ENCODE measurements around the gene RNF208.
"Not testable (repeated sequence)": the region's sequence is repeated elsewhere in the genome, so short reads cannot be mapped to it uniquely, and the experiment has no call there.

RNF208 gene

DNA sequence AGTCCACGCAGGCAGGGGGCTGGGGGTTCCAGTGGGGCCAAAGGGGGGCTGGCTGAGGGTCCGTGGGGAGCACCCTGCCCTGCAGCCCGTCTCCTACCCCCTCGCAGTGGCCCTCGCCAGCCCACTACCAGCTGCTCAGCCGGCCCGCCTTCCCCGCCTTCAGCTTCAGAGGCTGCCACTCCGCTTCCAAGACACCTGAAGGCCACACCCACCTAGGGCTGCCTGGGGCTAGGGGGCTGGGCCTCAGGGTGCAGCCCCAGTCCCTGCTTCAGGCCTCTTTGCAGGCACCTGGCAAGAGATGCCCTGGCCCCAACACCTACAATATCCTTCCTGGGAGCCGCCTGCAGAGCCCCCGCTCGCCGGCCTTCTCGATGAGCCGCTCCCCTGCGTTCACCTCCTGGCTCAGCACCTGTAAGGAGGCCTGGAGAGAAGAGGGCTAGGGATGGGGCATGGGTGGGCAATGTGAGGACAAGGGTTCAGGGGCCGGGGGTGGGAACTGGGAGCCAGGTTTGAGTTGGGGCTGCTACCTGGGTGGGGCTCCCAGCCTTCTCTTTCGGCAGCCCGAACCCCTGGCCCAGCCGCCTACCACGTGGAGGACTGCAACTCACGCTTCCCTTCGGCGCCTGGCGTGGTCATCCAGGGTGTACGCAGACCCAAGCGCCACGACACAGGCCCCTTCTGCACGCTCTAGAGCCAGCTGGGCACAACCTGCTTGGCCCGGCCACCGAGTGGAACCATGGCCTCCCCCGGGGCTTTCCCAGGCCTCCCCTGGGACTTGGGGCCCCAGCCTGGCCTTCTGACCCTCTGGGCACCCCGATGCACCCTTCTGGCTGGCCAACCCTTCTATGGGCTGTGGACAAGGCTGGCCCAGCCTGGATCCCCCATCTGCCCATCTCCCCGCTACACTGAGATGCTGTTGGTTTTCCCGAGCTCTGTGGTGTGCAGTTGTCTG is 30.8 kb upstream of the RNF208 start:
- no peak for DNase-seq

GRCh38 chr9:137251490-137252268 is 29.6 kb upstream of the RNF208 start:
- DNase-seq = no peak

GRCh38 chr9:137251194-137251461 is 29.1 kb upstream of the RNF208 start, which contains the start of gene STPG3:
Gene STPG3, plus strand, starts transcription at chr9:137251286. Its CDS starts 1 bp downstream, at chr9:137251287.
- no peak for DNase-seq

GRCh38 chr9:137250329-137251193 is 28.5 kb upstream of the RNF208 start:
- DNase-seq = no peak

DNA sequence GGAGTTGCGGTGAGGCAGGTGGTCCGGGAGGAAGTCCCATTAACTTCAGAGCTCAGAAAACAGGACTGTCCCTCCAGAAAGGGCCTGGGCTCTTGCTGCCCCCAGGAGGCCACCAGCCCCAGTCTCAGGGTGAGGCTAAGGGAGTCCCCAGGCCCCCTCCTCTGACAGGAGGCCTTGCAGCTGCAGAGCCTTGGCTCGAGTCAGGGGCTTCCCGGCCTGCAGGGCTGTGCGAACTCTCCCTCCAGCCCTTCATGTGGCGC is 25.8 kb upstream of the RNF208 start:
- no peak for DNase-seq

DNA sequence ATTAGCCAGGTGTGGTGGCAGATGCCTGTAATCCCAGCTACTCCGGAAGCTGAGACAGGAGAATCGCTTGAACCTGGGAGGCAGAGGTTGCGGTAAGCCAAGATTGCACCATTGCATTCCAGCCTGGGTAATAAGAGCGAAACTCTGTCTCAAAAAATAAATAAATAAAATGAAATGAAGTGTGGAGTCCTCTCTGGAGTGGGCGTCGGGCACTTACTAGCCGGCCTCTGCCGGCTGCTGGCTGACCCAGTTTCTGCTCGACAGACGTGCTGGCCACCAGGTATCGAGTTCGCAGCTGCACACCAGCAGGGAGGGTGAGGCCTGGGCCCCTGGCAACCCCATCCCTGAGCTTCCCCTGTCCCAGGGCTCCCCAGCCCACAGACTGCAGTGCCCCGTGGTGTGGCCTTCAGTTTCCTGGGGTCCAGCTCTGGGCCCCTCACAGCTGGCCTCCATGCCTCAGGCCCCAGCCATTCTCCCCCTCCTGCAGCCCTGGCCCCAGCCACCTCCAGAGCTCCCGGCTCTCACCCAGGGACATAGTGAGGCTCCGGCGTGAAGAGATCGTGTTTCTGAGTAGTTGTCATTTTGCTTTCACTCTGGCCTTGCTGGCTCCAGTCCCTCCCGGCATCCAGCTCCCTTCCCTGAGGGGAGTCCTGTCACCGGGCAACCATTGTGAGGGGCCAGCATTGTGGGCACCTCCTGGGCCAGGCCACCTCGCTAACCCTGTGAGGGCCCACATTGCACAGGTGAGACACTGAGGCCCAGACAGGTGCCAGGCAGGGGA is 25.3 kb upstream of the RNF208 start:
- no peak for DNase-seq

- DNase-seq = no peak
Measured at GRCh38 chr9:137245450-137246421, 23.7 kb upstream of the RNF208 start.

DNA sequence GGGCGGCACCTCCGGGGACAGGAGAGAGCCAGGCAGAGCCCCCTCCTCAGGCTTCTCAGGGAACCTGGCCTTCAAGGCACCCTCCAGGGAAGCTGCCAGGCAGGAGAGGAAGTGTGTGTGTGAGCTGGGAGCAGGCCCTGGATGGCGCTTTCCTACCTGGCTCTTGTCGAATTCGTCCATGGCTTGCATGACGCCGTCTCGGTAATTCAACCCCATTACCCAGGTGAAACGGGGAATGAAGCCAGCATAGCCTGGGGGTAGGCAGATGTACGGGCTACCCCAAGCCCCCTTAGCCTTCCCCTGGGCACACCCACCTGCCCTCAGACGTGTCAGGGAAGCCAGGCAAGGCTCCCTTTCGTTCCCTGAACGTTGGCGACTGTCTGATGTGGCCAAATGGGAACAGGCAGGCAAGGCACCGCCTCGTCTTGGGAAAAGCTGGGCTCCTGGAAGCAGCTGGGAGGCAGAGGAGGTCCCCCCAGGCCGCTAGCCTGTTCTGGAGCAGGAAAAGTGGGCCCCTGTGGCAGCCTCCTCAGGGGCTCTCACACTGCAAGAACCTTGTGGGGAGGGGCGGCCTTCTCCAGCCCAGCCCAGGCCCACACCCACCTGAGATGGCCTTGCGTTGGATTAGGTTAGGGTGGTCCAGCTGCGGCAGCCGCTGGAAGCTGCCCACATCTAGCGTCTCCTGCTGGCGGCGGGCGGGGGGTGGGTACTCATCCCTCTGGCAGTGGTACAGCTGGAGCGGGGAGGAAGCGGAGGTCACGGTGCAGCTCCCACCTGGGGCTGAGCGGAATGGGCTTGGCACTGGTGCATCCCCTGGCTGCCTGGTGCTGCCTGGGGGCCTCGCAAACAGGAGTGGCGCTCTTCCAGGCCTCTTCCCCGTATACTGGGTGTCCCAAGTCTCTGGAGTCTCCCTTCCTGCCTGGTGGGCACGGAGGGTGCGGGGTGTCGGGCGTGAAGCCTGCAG is 22.7 kb upstream of the RNF208 start:
- no peak for DNase-seq

DNA sequence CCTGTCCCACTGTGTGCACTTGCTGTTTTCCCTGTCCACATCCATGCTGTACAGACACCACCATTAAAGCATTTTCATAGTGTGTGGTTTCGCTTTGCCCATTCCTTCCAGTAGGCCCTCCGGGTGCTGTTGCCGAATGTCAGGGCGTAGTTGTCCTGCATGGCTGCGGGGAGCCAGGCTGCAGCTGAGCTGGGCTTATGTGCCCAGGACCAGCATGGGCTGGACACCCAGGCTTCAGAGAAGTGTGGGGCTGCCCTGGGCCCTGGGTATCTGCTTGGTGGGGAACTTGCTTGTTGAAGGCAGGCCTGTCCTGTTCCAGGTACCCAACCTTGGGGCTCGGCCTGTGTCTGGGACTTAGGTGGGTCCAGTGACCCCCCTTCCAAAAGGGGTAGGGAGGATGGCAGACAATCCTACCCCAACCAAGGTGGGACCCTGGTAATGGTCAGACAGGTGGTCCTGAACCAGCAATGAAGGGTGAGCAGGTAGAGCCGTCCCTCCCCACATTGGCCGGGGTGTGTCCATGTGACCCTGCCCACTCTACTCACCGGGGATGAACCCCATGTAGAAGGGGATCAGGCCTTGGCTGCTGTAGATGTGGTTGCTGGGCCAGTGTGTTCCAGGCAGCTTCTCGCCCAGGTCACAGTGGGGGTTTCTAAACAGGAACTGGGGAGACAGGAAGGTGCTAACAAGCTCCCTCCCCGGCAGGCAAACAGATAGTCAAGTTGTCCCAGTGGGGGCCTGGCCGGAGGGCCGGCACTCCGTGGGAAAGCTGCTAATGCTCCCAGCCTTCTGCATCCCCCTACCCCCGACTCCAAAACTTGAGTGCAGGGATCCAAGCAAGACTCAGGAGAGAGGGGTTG is 21.8 kb upstream of the RNF208 start:
- no peak for DNase-seq

DNA sequence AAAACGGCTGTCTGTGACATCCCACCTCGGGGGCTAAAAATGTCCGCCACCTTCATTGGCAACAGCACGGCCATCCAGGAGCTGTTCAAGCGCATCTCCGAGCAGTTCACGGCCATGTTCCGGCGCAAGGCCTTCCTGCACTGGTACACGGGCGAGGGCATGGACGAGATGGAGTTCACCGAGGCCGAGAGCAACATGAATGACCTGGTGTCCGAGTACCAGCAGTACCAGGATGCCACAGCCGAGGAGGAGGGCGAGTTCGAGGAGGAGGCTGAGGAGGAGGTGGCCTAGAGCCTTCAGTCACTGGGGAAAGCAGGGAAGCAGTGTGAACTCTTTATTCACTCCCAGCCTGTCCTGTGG is 21.2 kb upstream of the RNF208 start:
- not testable (repeated sequence) for DNase-seq

GRCh38 chr9:137242269-137243203 is 20.5 kb upstream of the RNF208 start:
- DNase-seq = no peak

DNA sequence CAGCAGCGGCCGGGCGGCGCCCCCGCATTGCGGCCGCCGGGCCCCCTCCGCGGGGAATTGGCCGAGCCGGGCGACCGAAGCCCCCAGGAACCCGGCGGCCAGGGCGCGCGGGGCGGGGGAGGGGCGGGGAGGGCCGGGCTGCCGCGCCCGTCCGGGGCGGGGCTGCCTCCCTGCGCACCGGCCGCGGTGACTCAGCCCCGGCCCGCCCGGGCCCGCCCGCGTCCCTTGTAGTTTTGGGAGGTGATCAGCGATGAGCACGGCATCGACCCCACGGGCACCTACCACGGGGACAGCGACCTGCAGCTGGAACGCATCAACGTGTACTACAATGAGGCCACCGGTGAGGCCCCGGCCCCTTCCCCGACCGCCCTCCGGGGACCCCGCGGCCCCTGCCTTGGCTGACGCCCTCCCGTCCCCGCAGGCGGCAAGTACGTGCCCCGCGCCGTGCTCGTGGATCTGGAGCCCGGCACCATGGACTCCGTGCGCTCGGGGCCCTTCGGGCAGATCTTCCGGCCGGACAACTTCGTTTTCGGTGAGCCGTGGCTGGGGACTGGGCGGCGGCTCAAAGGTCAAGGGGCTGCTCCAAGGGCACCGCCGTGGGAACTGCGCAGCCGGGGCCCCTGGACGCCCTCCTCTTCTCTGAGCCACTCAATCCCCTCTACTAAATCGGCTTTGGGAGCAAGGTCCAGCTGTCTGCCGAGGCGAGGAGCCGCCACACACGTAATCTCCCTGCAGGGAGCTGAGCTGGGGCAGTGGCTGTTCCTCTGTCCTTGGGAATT is 19.6 kb upstream of the RNF208 start:
- DNase-seq = peak; percentile 31

GRCh38 chr9:137240841-137241489 is 18.9 kb upstream of the RNF208 start, which contains the start of gene TUBB4B:
Gene TUBB4B, plus strand, starts transcription at chr9:137241287. Its CDS starts 74 bp downstream, at chr9:137241361.
- DNase-seq = peak; percentile 99

DNA sequence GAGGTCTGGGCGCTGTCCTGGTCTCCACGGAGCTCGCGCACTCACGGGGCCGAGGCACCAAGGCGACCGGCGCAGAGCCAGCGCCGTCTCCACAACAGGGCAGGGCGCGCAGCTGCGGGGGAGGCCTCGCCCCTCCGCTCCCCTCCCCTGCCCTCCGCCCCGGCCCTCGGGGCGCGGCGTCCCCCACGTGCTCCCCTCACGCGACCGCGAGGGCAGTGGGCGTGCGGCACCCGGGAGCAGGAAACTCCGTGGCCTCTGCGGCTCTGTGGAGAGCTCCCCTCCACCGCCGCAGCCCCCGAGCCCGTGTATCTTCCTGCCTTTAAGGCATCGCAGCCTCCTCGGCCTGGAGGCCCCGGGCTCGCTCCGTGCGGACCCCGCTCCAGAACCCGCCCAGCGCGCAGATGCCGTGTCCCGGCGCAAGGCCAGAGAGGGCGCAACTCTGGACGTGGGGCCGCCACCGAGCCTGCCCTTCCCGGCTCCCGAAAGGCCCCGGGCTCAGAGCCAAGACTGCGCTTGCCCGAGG is 18.3 kb upstream of the RNF208 start:
- DNase-seq = peak; percentile 45

GRCh38 chr9:137239541-137240200 is 17.6 kb upstream of the RNF208 start:
- not testable (repeated sequence) for DNase-seq
